Measurements from ENCODE around the gene ZYG11A. TPM values are rescaled to one million over a fixed set of nuclear protein-coding genes. Genes with fewer than 3 reads are reported as not detected.
"Not testable (repeated sequence)": the region's sequence is repeated elsewhere in the genome, so short reads cannot be mapped to it uniquely, and the experiment has no call there.

The ZYG11A gene
- total RNA-seq, 3 donors from 2014 or later, result 1.2 to 2.0 TPM; not detected in 1

DNA sequence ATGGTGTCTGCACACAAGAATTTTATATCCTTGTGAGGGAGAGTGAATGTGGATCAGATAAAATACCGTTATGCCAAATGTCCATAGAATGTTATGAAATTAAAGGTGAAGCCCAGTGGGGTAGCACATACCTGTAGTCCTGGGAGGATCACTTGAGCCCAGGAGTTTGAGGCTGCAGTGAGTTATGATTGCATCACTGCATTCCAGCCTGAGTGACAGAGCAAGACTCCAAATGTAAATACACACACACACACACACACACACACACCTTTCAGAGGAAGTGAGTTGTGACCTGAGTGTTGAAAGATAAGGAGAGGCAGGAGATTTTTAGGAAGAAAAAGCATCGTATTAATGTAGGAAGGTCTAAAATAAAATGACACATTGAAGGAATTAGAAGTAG, 28.1 kb upstream of the ZYG11A start:
- Histone ChIP-seq H3K27ac (no peak overlapping the region), H3K4me3 (no peak overlapping the region), H3K27me3 (no peaks in the 10 kb centered on the region), H3K36me3 (no peaks in the 10 kb centered on the region), H3K9me3 (no peaks in the 10 kb centered on the region), H3K4me1 (no peaks in the 10 kb centered on the region)
- no peak for DNase-seq (ENCODE audit: low spot score in 2 of 2)
- intact Hi-C loops (cut with DNase I; ENCODE audit: low total_unique reads), result no loop called here
- TF ChIP-seq POLR2AphosphoS5 (IDR thresholded peaks at IDR 0.05) (no peak), POLR2A (IDR thresholded peaks at IDR 0.05) (no peak)

- H3K27me3 ChIP-seq; H3K27ac ChIP-seq; H3K4me1 ChIP-seq; H3K4me3 ChIP-seq; DNase-seq (ENCODE audit: low spot score in 2 of 2); H3K9me3 ChIP-seq; H3K36me3 ChIP-seq: not testable (repeated sequence)
- intact Hi-C loops (cut with DNase I; ENCODE audit: low total_unique reads), result loop anchor here (5.0 kb wide), 1 partner anchor 679 kb away; the partner anchor contains the start of gene ZFYVE9
Measured at GRCh38 chr1:52820830-52821229, 21.7 kb upstream of the ZYG11A start.

- no peaks in the 10 kb centered on the region for H3K4me1 ChIP-seq
- no peak overlapping the region for H3K27ac ChIP-seq
- DNase-seq (ENCODE audit: low spot score in 2 of 2), result no peak
- no peaks in the 10 kb centered on the region for H3K27me3 ChIP-seq
- no peaks in the 10 kb centered on the region for H3K9me3 ChIP-seq
- no peak overlapping the region for H3K4me3 ChIP-seq
- TF ChIP-seq POLR2A (IDR thresholded peaks at IDR 0.05), result no peak
- TF ChIP-seq POLR2AphosphoS5 (IDR thresholded peaks at IDR 0.05), result no peak
- TF ChIP-seq, protein P1, sequence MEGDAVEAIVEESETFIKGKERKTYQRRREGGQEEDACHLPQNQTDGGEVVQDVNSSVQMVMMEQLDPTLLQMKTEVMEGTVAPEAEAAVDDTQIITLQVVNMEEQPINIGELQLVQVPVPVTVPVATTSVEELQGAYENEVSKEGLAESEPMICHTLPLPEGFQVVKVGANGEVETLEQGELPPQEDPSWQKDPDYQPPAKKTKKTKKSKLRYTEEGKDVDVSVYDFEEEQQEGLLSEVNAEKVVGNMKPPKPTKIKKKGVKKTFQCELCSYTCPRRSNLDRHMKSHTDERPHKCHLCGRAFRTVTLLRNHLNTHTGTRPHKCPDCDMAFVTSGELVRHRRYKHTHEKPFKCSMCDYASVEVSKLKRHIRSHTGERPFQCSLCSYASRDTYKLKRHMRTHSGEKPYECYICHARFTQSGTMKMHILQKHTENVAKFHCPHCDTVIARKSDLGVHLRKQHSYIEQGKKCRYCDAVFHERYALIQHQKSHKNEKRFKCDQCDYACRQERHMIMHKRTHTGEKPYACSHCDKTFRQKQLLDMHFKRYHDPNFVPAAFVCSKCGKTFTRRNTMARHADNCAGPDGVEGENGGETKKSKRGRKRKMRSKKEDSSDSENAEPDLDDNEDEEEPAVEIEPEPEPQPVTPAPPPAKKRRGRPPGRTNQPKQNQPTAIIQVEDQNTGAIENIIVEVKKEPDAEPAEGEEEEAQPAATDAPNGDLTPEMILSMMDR (IDR thresholded peaks at IDR 0.05), result no peak
- intact Hi-C loops (cut with DNase I; ENCODE audit: low total_unique reads), result no loop called here
- peaks cover 4% of the 10 kb centered on the region for H3K36me3 ChIP-seq
Measured at GRCh38 chr1:52825868-52826267, 16.7 kb upstream of the ZYG11A start.

GRCh38 chr1:52834798-52835197, 7.8 kb upstream of the ZYG11A start:
- intact Hi-C loops (cut with DNase I; ENCODE audit: low total_unique reads), result no loop called here

DNA sequence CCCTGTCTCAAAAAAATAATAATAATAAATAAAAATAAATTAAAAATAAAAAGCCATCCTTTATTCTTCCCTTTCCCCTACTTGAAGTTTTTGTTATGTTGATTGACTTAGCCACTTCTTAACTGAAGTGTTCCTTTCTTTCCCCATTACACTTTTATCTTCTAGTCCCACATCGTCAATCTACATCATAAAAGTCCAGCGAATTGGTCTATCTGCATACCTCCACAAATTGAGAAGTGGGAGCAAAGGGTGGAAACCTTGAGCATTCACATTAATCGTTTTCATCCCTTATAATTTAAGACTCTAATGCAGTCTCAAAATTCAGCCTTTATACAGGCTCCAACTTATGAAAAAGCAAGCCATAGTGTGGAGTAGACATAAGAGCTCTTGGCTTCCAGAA, 6.5 kb upstream of the ZYG11A start:
- H3K4me1 ChIP-seq, result no peaks in the 10 kb centered on the region
- no peak for TF ChIP-seq POLR2AphosphoS5 (IDR thresholded peaks at IDR 0.05)
- no peak for TF ChIP-seq POLR2A (IDR thresholded peaks at IDR 0.05)
- TF ChIP-seq, protein P1 (IDR thresholded peaks at IDR 0.05), result no peak
- H3K9me3 ChIP-seq, result no peaks in the 10 kb centered on the region
- no peaks in the 10 kb centered on the region for H3K27me3 ChIP-seq
- no peak for DNase-seq (ENCODE audit: low spot score in 2 of 2)
- intact Hi-C loops (cut with DNase I; ENCODE audit: low total_unique reads), result no loop called here
- H3K4me3 ChIP-seq, result no peak overlapping the region
- no peak overlapping the region for H3K27ac ChIP-seq
- H3K36me3 ChIP-seq, result no peaks in the 10 kb centered on the region

More at GRCh38 chr1:52834798-52835197, 7.8 kb upstream of the ZYG11A start:
- DNase-seq (ENCODE audit: low spot score in 2 of 2), result no peak
- Histone ChIP-seq H3K27me3 (no peaks in the 10 kb centered on the region), H3K27ac (no peak overlapping the region), H3K36me3 (no peaks in the 10 kb centered on the region), H3K4me1 (no peaks in the 10 kb centered on the region), H3K9me3 (no peaks in the 10 kb centered on the region), H3K4me3 (no peak overlapping the region)
- TF ChIP-seq POLR2A (IDR thresholded peaks at IDR 0.05) (no peak), POLR2AphosphoS5 (IDR thresholded peaks at IDR 0.05) (no peak)
- TF ChIP-seq, protein P1 (IDR thresholded peaks at IDR 0.05), result no peak

DNA sequence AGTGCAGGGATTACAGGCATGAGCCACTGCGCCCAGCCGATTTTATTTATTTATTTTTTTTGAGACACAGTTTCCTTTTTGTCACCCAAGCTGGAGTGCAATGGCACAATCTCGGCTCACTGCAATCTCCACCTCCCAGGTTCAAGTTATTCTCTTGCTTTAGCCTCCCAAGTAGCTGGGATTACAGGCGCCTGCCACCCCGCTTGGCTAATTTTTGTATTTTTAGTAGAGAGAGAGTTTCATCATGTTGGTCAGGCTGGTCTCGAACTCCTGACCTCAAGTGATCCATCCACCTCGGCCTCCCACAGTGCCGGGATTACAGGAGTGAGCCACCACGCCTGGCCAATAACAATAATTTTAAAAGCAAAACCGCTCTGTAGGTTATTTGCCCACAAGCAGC, 3.4 kb upstream of the ZYG11A start:
- H3K9me3 ChIP-seq; H3K27me3 ChIP-seq; intact Hi-C loops (cut with DNase I; ENCODE audit: low total_unique reads); H3K4me1 ChIP-seq; H3K27ac ChIP-seq; H3K4me3 ChIP-seq; H3K36me3 ChIP-seq; DNase-seq (ENCODE audit: low spot score in 2 of 2): not testable (repeated sequence)

GRCh38 chr1:52845119-52845518, 2.6 kb downstream of the ZYG11A start:
- H3K27ac ChIP-seq; H3K9me3 ChIP-seq; intact Hi-C loops (cut with DNase I; ENCODE audit: low total_unique reads); DNase-seq (ENCODE audit: low spot score in 2 of 2); H3K27me3 ChIP-seq; H3K4me3 ChIP-seq; H3K36me3 ChIP-seq; H3K4me1 ChIP-seq: not testable (repeated sequence)
